PC-3 (cell line): ENCODE measurements around the gene PRR15L.

Experiments
- CTCF ChIP-seq: fragments of 300-600 bp; sonication (generic); conservative IDR thresholded peaks from 2 replicates; pipeline ENCODE4 v1.5.1; 2017; ENCODE audit warnings: antibody characterized with exemption, low read depth, mild to moderate bottlenecking, low read length
- EZH2 ChIP-seq: fragments of 300-600 bp; sonication (generic); IDR thresholded peaks from one replicate; pipeline ENCODE4 v1.6.1; 2017; ENCODE audit warnings: antibody characterized with exemption, mild to moderate bottlenecking, low read length; ENCODE audit not compliant: unreplicated experiment
- EZH2phosphoT487 ChIP-seq: fragments of 300-600 bp; sonication (generic); IDR thresholded peaks from 2 replicates; pipeline ENCODE4 v1.6.1; 2018; ENCODE audit warnings: mild to moderate bottlenecking, antibody characterized with exemption, low read length, borderline replicate concordance

- no peak for TF ChIP-seq CTCF
- no peak for TF ChIP-seq EZH2
- TF ChIP-seq EZH2phosphoT487, result no peak
Observed at GRCh38 chr17:47916489-47917208, 41.0 kb downstream of the PRR15L start.
